DMS 273 (cell line): ENCODE results near the gene ANKS1B.
A peak's percentile ranks its signal among the peaks of the same experiment; 100 is the strongest.
"Not testable (repeated sequence)": the region's sequence is repeated elsewhere in the genome, so short reads cannot be mapped to it uniquely, and the experiment has no call there.

Experiments used
- DNase-seq: peaks from one replicate; lab custom pipeline; 2025; ENCODE audit not compliant: unreplicated experiment; lab: John Stamatoyannopoulos, UW

The ANKS1B gene

DNA sequence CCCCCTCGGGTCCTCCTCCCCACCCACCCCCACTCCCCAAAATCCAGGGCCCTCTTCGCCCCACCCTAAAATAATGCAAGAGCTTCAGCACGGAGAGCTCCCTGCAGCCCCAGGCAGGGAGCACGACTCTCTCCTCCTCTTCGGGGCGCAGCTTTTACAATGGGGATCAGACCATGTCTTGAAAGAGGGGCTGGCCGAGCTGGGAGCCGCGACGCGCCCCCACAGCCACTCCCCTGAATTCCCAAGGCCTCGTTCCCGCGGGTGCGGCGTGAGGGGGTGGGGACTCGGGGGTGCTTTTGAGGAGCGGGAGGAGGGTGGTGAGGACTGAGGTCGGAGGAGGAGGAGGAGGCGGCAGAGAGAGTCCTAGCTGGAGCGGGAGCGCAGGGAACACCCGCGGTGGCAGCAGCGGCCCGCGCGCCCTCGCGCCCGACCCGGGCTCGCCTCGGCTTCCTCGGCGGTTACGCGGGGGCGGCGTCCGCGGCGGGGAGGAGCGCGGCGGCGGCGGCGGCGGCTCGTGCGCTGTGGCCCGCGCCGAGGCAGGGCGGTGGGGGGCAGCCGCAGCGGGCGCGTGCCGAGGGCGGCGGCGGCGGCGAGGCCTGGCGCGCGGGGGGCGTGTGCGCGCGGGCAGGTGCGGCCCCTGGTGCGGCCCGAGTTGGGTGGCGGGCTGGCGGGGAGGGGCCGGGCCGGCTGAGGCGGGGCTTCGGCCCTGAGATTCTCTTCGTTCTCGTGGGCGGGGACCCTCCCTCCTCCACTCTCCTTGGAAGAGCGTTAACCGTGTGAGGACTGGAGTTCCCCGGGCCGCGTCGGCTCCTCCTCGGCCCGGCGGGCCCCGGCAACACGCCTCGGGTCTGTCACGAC, at the start of gene ANKS1B:
TSS of gene ANKS1B (minus strand) at position 666 of the 858 bp plus-strand sequence. CDS start 699 bp downstream, outside the sequence.
- DNase-seq: peak; percentile 88

DNA sequence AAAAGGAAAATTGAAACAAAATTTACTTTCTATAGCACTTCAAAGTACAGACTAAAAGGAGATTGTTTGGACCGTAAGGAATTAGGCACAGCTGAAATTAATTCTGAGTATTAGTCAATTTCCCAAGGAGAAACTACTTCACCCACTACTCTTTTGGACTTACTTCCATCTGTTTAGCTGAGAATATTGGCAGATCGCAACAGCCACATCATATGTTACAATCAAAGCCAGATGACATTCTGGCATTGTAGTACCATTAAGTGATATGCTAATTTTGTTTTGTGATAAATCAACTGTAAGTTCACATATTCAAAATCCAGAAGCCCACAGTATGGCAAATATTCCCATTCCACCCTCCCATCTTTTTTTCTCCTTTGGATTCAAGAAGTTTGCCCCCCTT, 47.1 kb upstream of the ANKS1B start:
- DNase-seq: peak; percentile 4

DNA sequence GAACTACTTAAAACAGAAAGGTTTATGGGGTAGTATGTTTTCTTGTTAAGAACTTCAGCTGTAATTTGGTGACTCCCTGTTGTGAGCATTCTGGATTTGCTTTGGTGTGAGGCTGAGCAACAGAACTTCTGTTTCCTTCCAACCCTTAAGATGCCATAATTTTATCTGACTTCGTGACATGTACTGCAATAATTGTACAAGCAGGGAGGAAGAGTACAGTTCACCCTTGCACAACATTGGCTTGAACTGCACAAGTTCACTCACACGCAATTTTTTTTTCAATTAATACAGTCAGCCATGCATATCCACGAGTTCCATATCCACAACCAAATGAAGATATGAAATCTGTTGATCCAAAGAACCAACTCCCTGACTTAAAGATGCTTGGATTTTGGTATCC, 42.9 kb upstream of the ANKS1B start:
- DNase-seq: no peak

DNA sequence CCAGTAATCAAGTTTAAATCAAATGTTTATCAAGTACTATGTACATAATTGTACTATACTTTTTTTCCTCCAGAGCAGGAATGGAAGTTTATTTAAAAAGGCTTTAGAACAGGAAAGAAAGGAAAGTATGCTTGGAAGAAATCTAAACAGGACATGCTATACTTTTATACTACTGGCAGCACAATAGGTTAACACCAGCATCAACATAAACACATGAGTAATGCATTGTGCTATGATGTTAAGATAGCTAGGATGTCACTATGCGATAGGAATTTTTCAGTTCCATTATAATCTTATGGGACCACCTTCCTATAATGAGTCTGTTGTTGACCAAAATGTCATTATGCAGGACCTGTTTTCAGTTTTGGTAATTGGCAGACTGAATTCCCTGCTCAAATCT, 41.5 kb upstream of the ANKS1B start:
- no peak for DNase-seq

DNA sequence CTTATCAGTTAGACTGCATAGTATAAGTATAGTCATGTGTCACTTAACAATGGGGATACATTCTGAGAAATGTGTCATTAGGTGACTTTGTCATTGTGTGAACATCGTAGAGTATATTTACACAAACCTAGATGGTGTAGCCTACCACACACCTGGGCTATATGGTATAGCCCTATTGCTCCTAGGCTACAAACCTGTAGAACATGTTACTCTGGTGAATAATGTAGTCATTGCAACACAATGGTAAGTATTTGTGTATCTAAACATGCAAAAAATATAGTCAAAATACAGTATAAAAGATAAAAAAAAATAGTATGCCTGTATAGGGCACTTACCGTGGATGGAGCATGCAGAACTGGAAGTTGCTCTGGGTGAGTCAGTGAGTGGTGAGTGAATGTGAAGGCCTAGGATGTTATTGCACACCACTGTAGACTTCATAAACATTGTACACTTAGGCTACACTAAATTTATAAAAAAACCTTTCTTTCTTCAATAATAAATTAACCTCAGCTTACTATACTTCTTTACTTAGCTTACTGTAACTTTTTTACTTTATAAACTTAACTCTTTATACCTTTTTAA, 40.3 kb upstream of the ANKS1B start:
- DNase-seq: no peak

DNA sequence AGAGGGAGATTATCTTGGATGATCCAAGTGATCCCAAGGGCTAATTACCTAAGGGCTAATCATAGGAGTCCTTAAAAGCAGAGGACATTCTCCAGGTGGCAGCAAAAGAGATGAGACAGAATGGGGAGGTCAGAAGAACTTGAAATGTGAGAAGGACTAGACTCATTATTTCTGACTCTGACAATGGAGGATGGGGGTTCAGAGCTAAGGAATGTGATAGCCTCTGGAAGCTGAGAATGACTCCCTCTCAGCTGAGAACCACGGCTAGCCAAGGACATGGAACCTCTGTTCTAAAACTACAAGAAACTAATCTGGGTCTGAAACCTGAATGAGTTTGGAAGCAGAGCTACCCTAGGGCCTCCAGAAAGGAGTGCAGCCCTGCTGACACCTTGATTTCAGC, 35.6 kb upstream of the ANKS1B start:
- no peak for DNase-seq

DNA sequence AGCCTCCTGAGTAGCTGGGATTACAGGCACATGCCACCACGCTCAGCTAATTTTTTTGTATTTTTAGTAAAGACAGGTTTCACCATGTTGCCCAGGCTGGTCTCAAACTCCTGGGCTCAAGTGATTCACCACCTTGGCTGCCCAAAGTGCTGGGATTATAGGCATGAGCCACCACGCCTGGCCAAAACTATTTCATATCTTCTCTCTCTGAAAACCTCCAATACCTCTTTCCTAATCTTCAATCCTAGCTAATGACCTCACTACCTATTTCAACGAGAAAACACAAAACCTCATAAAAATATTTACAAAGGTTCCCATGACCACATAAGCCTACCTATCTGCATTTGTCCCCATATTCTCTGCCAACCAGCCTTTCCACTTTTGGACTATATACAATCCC, 32.3 kb upstream of the ANKS1B start:
- DNase-seq: no peak

DNA sequence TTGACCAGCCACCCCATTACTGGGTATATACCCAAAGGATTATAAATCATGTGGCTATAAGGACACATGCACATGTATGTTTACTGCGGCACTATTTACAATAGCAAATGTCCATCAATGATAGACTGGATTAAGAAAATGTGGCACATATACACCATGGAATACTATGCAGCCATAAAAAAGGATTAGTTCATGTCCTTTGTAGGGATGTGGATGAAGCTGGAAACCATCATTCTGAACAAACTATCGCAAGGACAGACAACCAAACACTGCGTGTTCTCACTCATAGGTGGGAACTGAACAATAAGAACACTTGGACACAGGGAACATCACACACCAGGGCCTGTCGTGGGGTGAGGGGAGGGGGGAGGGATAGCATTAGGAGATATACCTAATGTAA, 31.6 kb upstream of the ANKS1B start:
- not testable (repeated sequence) for DNase-seq

DNA sequence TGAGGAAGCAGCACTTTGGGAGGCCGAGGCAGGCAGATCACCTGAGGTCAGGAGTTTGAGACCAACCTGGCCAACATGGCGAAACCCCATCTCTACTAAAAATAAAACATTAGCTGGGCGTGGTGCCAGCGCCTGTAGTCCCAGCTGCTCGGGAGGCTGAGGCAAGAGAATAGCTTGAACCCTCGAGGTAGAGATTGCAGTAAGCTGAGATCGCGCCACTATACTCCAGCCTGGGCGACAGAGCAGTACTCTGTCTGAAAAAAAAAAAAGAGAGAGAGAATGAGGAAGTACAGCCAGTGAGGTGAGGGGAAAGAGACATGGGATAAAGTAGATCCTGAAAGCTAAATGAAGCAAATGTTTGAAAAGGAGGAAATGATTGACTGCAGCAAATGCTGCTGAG, 21.1 kb upstream of the ANKS1B start:
- peak; percentile 35 for DNase-seq

DNA sequence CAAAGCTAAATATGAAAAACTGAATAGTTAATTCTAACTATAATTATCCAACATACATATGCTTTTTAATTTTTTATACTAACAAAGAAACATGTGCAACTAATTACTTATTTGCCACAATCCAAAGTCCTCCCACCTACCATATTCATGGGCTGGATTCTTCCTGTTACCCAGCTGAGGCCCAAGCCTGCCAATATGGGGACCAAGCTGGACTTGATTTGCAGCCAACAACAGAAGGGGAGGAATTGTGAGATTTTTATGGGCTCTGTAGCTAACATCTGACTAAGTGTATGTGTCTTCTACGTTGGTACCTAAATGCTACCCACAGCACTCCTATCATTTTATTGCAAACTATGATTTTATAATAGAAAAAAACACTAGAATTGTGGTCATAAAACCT, 13.1 kb upstream of the ANKS1B start:
- DNase-seq: peak; percentile 51

DNA sequence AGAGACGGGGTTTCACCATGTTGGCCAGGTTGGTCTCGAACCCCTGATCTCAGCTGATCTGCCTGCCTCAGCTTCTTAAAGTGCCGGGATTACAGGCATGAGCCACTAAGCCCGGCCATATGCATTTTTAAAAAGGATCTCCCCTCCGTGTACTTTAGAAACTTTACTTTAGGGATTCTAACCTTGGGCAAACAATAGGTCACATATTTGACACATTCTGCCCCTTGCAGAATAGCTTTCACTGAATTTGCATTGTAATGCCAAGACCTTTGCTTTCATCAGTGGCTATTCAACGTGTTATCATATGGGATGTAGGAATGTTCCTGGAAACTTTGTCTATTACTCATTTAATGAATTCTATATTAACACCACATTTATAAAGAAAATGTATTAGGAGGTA, 11.4 kb upstream of the ANKS1B start:
- DNase-seq: no peak

DNA sequence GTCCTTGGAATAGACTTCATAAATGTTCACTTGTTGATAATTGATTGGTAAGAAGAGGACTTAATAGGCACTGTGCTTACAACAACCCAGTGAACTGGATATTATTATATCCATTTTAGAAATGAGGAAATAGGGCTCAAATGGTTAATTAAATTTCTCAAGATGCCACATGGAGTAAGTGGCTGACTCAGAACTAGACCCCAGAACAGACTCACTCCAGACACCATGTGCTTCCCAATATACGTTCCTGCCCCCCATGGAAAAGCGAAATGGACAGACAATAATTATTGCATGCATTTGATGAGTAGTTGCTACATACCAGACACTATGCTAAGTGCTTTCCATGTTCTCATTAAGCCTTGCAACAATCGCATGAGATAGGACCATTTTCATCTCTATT, 895 bp upstream of the ANKS1B start:
- DNase-seq: no peak

DNA sequence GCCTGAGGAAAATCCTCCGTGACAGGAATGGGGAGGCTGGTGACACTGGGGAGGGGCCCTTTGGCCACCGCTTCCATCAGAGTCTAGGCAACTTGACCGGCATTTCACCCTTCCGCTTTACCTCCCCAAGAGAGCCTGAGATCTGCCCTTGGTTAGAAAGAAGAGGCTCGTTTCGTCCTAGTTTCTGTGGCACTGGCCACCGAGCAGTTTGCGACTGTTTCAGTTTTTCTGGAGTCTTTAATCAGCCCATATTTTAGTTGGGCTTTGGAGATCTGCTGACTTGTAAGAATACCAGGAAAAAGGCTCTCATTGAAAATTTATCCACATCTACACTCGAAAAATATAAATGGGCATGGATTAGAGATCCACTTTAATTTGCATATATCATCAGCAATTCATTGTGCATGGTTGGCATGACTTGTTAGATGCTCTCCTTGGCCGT, 414 bp upstream of the ANKS1B start:
- no peak for DNase-seq

DNA sequence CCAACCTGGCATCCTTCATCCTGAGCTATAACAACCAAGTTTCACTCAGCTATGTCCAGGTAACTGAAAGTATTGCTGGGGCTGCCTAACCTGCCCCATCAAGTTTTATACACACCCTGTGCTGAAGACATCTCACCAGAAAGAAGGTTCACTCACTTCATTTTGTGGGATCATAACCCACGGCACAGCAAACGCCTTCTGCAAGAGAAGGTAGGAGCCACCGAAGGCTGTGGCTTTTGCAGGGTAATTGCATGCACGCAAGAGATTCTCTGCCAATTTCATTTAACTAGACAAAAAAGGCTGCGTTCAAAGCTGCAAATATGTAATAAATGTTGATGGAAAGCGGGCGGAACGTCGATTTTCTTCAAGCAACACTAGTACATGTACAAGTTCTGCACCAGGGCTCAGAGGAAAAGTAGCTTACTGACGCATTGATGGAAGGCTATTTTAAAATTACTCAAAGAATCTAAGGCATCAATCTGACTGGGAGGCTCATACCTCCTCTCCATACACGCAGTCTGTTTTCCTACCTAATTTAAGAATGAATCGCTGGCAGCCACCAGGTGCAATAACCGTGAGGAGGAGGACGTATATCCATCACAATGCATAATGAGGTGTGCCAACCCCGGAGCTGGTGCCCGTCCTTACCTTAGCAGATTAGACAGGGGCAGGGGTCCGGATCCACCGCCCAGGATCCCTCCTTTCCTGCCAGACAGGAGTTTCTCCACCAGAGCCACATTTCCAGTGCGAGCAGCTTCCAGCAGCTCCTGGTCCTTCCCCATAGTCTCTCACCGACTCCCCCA, 1.1 kb downstream of the ANKS1B start:
- DNase-seq: peak; percentile 26

DNA sequence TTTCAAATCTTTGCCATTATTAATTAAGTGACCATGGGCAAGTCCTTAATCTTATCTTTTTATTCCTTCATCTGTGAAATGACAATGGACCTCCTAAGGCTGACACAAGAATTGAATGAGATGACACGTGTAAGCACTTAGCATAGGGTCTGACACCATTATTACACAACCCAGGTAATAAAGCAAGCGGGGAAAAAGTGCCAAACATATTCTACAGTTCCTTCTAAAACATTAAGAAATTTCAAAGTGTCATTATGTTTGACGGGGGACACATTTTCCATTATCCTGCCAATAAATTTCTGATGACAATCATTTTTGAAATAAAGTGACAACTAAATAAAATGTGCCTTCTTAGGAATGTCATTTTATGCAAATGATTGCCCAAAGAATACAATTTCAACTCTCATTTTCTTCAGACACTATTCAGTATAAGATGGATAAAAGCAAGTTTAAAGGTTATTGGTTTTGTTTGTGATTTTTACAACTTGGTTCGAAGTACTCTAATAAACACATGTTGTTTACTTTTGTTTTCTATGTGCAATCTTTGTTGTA, 3.0 kb downstream of the ANKS1B start:
- DNase-seq: no peak

DNA sequence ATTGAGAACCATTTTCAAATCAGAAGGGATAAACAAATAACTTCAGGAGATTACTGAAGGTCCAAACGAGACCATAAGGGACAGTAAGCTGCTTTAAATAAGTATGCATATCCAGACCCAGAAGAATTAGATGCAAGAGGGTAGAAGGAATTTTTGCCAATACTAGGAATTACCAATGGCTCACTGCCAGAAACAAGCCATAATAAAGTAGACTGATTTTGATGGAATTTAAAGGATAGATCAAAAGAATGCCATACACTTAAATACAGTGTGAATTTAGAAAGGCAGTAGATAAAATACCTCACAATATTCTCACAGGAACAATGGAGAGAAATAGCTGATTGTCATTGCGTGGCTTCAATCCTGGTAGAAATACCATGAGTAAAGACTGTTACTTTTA, 5.3 kb downstream of the ANKS1B start:
- no peak for DNase-seq

DNA sequence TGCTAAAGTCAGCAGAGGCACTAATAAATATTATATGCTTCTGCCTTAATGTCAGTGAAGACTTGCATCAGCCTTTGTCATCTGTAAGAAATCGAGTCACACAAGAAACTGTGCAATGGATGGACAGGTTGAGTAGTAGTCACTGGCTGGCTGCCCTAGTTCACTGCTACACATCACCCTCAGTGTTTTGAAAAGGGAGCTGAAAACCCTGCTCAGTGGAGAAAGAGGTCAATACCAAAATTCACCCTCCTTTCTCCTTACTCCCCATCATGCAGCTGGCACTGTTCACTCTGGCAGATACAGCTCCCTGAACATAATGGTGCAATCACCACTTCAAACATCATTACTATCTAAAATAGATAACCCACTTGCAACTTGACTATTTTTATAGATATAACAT, 6.6 kb downstream of the ANKS1B start:
- DNase-seq: no peak

DNA sequence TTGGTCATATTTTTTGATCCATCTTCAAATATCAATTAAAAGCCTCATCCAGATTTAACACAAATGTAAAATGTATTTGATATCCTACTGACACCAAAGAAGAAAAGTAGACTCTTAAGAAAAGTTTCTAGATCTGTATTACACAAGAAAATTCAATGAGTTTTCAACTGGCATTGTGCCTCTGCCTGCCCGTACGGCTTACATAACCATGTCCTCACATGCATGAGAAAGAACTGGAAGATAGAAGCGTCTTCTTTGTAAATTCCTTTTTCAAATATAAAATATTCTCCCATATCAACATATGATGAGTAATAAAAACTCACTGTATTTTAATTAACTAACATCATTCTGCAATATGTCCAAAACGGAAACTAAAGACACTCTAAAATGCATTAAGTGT, 7.2 kb downstream of the ANKS1B start:
- DNase-seq: no peak

DNA sequence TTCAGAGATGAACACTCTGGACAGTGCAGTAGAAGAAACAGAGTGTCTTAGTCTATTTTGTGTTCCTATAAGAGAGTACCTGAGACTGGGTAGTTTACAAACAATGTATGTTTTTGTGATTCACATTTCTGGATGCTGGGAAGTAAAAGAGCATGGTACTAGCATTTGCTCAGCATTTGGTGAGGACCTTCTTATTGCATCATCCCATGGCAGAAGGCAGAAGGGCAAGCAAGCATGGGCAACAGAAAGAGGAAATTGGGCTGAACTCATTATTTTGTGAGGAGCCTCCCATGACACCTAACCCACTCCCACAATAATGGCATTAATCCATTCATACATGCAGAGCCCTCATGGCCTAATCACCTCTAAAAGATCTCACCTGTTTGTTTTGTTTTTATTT, 8.0 kb downstream of the ANKS1B start:
- no peak for DNase-seq

DNA sequence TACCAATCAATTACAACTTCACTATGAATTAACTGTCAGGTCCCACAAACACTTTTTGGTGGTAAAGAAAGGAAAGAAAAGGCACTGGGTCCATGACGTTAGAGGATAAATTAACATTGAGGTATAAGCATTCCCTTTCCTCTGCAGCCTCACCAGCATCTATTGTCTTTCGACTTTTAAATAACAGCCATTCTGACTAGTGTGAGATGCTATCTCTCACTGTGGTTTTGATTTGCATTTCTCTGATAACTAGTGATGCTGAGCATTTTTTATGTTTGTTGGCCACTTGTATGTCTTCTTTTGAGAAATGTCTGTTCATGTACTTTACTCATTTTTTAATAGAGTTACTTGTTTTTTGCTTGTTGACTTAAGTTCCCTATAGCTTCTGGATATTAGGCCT, 9.4 kb downstream of the ANKS1B start:
- DNase-seq: no peak

DNA sequence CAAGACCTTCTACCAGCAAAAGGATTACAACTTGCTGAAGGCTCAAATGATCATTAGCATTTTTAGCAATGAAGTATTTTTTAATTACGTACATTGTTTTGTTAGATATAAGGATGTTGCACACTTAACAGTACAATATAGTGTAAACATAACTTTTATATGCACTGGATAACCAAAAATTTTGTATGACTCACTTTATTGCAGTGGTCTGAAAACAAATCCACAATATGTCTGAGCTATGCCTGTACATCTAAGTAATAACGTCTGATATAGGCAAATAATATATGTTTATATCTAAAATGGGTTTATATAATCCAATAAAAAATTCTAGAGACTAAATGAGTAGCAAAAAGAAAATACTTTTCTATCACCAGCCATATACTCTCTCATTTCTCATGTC, 10.6 kb downstream of the ANKS1B start:
- no peak for DNase-seq

DNA sequence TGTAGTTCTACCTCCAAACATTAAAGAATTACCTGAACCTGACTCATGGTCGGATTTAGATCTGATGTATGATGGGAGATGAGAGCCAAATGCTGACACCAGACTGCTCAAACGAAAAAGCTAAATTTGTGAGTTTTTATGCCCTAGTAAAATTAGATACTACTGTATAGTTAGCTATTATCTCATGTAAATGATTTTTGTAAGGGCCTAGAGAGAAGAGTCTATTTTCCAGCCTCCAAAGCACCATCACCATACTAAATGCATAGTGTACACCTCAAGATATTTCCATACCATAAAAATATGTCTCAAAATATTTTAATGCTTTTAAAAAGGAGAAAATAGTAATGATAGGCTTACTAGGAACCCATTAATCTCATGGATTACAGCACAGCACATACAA, 18.3 kb downstream of the ANKS1B start:
- DNase-seq: no peak
